GM12878 (cell line): Measurements from ENCODE around the gene FLYWCH2. TPM values are rescaled to one million over a fixed set of nuclear protein-coding genes. Genes with fewer than 3 reads are reported as not detected.

Source experiments
- ATAC-seq: fragments of 200-7000 bp; cut with Tn5 transposase; 3 replicates; pipeline ENCODE4 v1.9.1; 2020; ENCODE audit warnings: mild to moderate bottlenecking, moderate library complexity
- BruUV-seq: library from RNA; stranded (reverse); fragments of 400-500 nt; replicated peaks from 2 replicates; lab custom pipeline; 2021; lab: Mats Ljungman, UMichigan
- CTCF ChIA-PET: fragments of 300-600 bp; sonication (Branson Sonifier 250); formaldehyde crosslinking; extraction: SDS; loops from one replicate; lab custom pipeline; 2021; ENCODE audit warnings: inconsistent platforms; lab: Yijun Ruan, JAX
- POLR2A ChIA-PET: fragments of 350-600 bp; formaldehyde crosslinking; extraction: SDS; loops from one replicate; lab custom pipeline; 2021; ENCODE audit warnings: inconsistent platforms; lab: Charles Lee
- RAD21 ChIA-PET: fragments of 300-600 bp; sonication (Branson Sonifier 250); formaldehyde crosslinking; loops from one replicate; lab custom pipeline; 2023; ENCODE audit warnings: antibody characterized with exemption; ENCODE audit not compliant: unreplicated experiment; lab: Charles Lee
- SMC1A ChIA-PET: fragments of 300-600 bp; sonication (Branson Sonifier 250); formaldehyde crosslinking; loops from one replicate; lab custom pipeline; 2023; ENCODE audit not compliant: unreplicated experiment, uncharacterized antibody; lab: Charles Lee
- DNase-seq: peaks from one replicate; pipeline ENCODE4 v3.0.0-alpha.2; 2011; ENCODE audit warnings: low read depth, low spot score
- FAIRE-seq: peaks from 3 replicates; lab custom pipeline; 2011; peaks lifted over from hg19 to GRCh38; lab: Jason Lieb, UNC
- H2AFZ ChIP-seq: 2 replicates; pipeline ENCODE4 v1.6.0; 2011; ENCODE audit warnings: low read depth, low read length, control low read depth; ENCODE audit not compliant: control insufficient read depth
- H3K27ac ChIP-seq: 2 replicates; pipeline ENCODE4 v1.5.1; 2011; ENCODE audit warnings: control low read depth; ENCODE audit not compliant: control insufficient read depth, insufficient read depth
- H3K27me3 ChIP-seq, 2 experiments: replicated peaks in 1 of 2; 2 replicates each; pipeline versions ENCODE4 v1.6.0 to v1.6.1; 2011; ENCODE audit warnings: low read length in 1 of 2; ENCODE audit not compliant: control insufficient read depth in 2 of 2, insufficient read depth in 2 of 2
- H3K36me3 ChIP-seq, 2 experiments: 2 replicates each; pipeline ENCODE4 v1.5.1; 2011; ENCODE audit warnings: low read length in 1 of 2; ENCODE audit not compliant: control insufficient read depth in 2 of 2, insufficient read depth in 2 of 2
- H3K4me1 ChIP-seq: 2 replicates; pipeline ENCODE4 v1.6.1; 2011; ENCODE audit warnings: mild to moderate bottlenecking, low read length, moderate library complexity, mixed read lengths; ENCODE audit not compliant: control insufficient read depth, insufficient read depth
- H3K4me2 ChIP-seq: 2 replicates; pipeline ENCODE4 v1.6.0; 2011; ENCODE audit warnings: control low read depth; ENCODE audit not compliant: control insufficient read depth, insufficient read depth
- H3K4me3 ChIP-seq: fragments of 200-600 bp; sonication (generic); 2 replicates; pipeline ENCODE4 v1.5.1; 2016
- H3K79me2 ChIP-seq: 2 replicates; pipeline ENCODE4 v1.6.0; 2011; ENCODE audit warnings: low read length; ENCODE audit not compliant: control insufficient read depth, insufficient read depth
- H3K9ac ChIP-seq: 2 replicates; pipeline ENCODE4 v1.8.0; 2011; ENCODE audit warnings: low read length, control low read depth, mixed read lengths; ENCODE audit not compliant: control insufficient read depth, insufficient read depth
- H3K9me3 ChIP-seq: replicated peaks from 3 replicates; pipeline ENCODE4 v1.5.1; 2011; ENCODE audit warnings: mild to moderate bottlenecking, low read length; ENCODE audit not compliant: control insufficient read depth, insufficient read depth
- H4K20me1 ChIP-seq: 2 replicates; pipeline ENCODE4 v1.6.0; 2011; ENCODE audit not compliant: control insufficient read depth, insufficient read depth
- EED ChIP-seq: sonication (generic); IDR thresholded peaks from 2 replicates; pipeline ENCODE4 v1.6.1; 2016; ENCODE audit warnings: antibody characterized with exemption, low read depth
- FOS ChIP-seq: IDR thresholded peaks from 3 replicates; pipeline ENCODE4 v1.6.1; 2011; ENCODE audit warnings: borderline replicate concordance; ENCODE audit not compliant: insufficient read length; ENCODE audit errors: extremely low read depth
- KAT2A ChIP-seq: conservative IDR thresholded peaks from 2 replicates; pipeline ENCODE4 v1.6.1; 2011; ENCODE audit warnings: low read depth, low read length; ENCODE audit not compliant: control insufficient read depth
- NR2C1 ChIP-seq: fragments of 450-650 bp; IDR thresholded peaks from 2 replicates; pipeline ENCODE4 v1.6.1; 2017; ENCODE audit warnings: antibody characterized with exemption, mild to moderate bottlenecking, moderate library complexity
- YY1 ChIP-seq: IDR thresholded peaks from 2 replicates; pipeline ENCODE4 v1.6.1; 2011; ENCODE audit warnings: low read depth, mild to moderate bottlenecking, low read length
- WGBS: methylation state at CpG from one replicate; pipeline ENCODE4 v1.1.6; 2016; ENCODE audit warnings: low lambda C conversion rate; ENCODE audit not compliant: insufficient replicate concordance, insufficient coverage; ENCODE audit errors: missing lambda C conversion rate; 5-methylcytosine and 5-hydroxymethylcytosine counted together
- in situ Hi-C: fragments of 300-500 bp; cut with MboI; formaldehyde crosslinking; loops from 9 replicates; pipeline ENCODE4 v1.14.3; 2018; ENCODE audit warnings: mixed read lengths
- intact Hi-C: fragments of 100-400 bp; cut with micrococcal nuclease; formaldehyde crosslinking; loops from one replicate; pipeline ENCODE4 v1.14.2; 2022; ENCODE audit not compliant: unreplicated experiment
- polyA plus RNA-seq, 11 experiments: library from polyadenylated mRNA; depleted of rRNA in 4 of 11; unstranded in 6 of 11; stranded (reverse) in 5 of 11; fragments of >200 nt; fragmentation: Nextera tagmentation in 4 of 11; fragmentation: Illumina TruSeq in 1 of 11; extraction: Ambion mirVana in 4 of 11; extraction: Trizol in 1 of 11; gene quantifications; 1 replicate in 1 of 11; 2 replicates in 10 of 11; pipeline versions ENCODE4 v1.2.1 to v1.2.3, GENCODE V29; 2011 to 2016; ENCODE audit warnings: inconsistent platforms in 2 of 11, missing spikeins in 2 of 11, low read depth in 1 of 11
- total RNA-seq, 4 experiments: library from RNA; depleted of rRNA in 3 of 4; stranded (reverse); fragments of >200 nt in 3 of 4; fragmentation: Illumina TruSeq in 1 of 4; extraction: Trizol in 1 of 4; gene quantifications; 2 replicates each; pipeline versions ENCODE4 v1.2.1 to v1.2.3, GENCODE V29; 2013 to 2021
- TF ChIP-seq, protein P1 (sequence below): fragments of 450-650 bp; formaldehyde crosslinking; IDR thresholded peaks from 2 replicates; pipeline ENCODE4 v1.5.0; 2022; ENCODE audit warnings: mild to moderate bottlenecking, missing genetic modification characterization
- TF ChIP-seq, protein P2 (sequence below): IDR thresholded peaks from 2 replicates; pipeline ENCODE4 v1.6.1; 2011; ENCODE audit warnings: mild to moderate bottlenecking, low read depth, low read length, moderate library complexity; ENCODE audit not compliant: insufficient replicate concordance

The FLYWCH2 gene
- total and polyA plus RNA-seq, 10 of the 15 experiments (the other 5 are each of a cell fraction or from before 2014, with no cell fraction given) = 0.27 to 43.1 (median 17.7) TPM

DNA sequence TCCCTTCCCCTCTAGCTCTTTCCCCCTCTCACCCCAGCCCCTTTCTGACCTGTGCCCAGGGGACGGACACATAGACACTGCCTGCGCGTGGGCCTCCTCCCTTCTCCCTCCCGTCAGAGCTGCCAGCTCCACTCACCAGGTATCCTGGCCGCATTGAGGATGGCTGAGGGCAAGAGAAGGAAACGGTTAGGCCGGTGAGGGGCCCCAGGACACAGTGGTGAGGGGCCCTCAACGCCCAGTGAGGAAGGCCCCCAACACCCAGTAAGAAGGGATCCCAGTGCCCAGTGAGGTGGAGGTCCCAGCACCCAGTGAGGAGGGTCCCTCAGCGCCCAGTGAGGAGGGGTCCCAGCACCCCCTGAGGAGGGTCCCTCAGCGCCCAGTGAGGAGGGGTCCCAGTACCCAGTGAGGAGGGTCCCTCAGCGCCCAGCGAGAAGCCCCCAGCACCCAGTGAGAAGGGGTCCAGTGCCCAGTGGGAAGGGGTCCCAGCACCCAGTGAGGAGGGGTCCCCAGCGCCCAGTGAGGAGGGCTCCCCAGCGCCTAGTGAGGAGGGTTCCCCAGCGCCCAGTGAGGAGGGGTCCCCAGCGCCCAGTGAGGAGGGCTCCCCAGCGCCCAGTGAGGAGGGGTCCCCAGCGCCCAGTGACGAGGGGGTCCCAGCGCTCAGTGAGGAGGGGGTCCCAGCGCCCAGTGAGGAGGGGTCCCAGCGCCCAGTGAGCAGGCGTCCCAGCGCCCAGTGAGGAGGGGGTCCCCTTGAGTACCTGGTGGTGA, 26.1 kb upstream of the FLYWCH2 start:
- H4K20me1 ChIP-seq = no peaks in the 10 kb centered on the region
- RAD21 ChIA-PET = no interaction called here
- ATAC-seq = no peak
- H3K4me2 ChIP-seq = no peak overlapping the region
- in situ Hi-C loops = no loop called here
- H3K27me3 ChIP-seq = no peaks in the 10 kb centered on the region; a peak in 1 of 4 replicates
- H3K79me2 ChIP-seq = no peaks in the 10 kb centered on the region
- 59% methylated on average over 21 of the region's 24 CpGs for WGBS
- no TSS peak for BruUV-seq
- H3K4me1 ChIP-seq = no peaks in the 10 kb centered on the region
- no peak for FAIRE-seq
- intact Hi-C loops = loop anchor here (10.0 kb wide), 1 partner anchor 52 kb away; no protein-coding TSS in a partner anchor
- no peak overlapping the region for H2AFZ ChIP-seq
- no peak overlapping the region for H3K4me3 ChIP-seq
- H3K9ac ChIP-seq = no peak overlapping the region
- DNase-seq = no peak
- POLR2A ChIA-PET = no interaction called here
- CTCF ChIA-PET = interaction anchor here (0.6 kb wide), 1 partner anchor 13 kb away, joined by 3 read pairs; no protein-coding TSS in a partner anchor
- H3K9me3 ChIP-seq = peaks cover 3% of the 10 kb centered on the region; the same call in 2 of the 3 replicates
- TF ChIP-seq, protein P1, sequence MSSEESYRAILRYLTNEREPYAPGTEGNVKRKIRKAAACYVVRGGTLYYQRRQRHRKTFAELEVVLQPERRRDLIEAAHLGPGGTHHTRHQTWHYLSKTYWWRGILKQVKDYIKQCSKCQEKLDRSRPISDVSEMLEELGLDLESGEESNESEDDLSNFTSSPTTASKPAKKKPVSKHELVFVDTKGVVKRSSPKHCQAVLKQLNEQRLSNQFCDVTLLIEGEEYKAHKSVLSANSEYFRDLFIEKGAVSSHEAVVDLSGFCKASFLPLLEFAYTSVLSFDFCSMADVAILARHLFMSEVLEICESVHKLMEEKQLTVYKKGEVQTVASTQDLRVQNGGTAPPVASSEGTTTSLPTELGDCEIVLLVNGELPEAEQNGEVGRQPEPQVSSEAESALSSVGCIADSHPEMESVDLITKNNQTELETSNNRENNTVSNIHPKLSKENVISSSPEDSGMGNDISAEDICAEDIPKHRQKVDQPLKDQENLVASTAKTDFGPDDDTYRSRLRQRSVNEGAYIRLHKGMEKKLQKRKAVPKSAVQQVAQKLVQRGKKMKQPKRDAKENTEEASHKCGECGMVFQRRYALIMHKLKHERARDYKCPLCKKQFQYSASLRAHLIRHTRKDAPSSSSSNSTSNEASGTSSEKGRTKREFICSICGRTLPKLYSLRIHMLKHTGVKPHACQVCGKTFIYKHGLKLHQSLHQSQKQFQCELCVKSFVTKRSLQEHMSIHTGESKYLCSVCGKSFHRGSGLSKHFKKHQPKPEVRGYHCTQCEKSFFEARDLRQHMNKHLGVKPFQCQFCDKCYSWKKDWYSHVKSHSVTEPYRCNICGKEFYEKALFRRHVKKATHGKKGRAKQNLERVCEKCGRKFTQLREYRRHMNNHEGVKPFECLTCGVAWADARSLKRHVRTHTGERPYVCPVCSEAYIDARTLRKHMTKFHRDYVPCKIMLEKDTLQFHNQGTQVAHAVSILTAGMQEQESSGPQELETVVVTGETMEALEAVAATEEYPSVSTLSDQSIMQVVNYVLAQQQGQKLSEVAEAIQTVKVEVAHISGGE = no peak
- TF ChIP-seq, protein P2, sequence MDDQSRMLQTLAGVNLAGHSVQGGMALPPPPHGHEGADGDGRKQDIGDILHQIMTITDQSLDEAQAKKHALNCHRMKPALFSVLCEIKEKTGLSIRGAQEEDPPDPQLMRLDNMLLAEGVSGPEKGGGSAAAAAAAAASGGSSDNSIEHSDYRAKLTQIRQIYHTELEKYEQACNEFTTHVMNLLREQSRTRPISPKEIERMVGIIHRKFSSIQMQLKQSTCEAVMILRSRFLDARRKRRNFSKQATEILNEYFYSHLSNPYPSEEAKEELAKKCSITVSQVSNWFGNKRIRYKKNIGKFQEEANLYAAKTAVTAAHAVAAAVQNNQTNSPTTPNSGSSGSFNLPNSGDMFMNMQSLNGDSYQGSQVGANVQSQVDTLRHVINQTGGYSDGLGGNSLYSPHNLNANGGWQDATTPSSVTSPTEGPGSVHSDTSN = no peak
- TF ChIP-seq EED (no peak), YY1 (no peak), KAT2A (no peak), FOS (no peak), NR2C1 (no peak)
- no peak overlapping the region for H3K27ac ChIP-seq
- SMC1A ChIA-PET = no interaction called here
- H3K36me3 ChIP-seq = no peaks in the 10 kb centered on the region
